Endothelial cell of hepatic sinusoid (primary cell): ENCODE results near the gene TNFSF4.
"Not testable (repeated sequence)": the region's sequence is repeated elsewhere in the genome, so short reads cannot be mapped to it uniquely, and the experiment has no call there.

Source experiments
- in situ Hi-C: cut with HindIII; loops from 2 replicates; pipeline ENCODE4 v1.10.0; 2017; ENCODE audit warnings: low sequenced_read_pairs

The TNFSF4 gene

GRCh38 chr1:173206816-173207568 is at the start of gene TNFSF4:
Gene TNFSF4, minus strand, starts transcription at chr1:173207331. Its CDS starts 155 bp downstream, at chr1:173207176.
- in situ Hi-C loops: no loop called here

- in situ Hi-C loops: no loop called here
Observed at GRCh38 chr1:173255214-173255813, 48.2 kb upstream of the TNFSF4 start.

- in situ Hi-C loops: no loop called here
Observed at GRCh38 chr1:173253046-173253445, 45.9 kb upstream of the TNFSF4 start.

GRCh38 chr1:173249349-173249748 is 42.2 kb upstream of the TNFSF4 start:
- in situ Hi-C loops: no loop called here

DNA sequence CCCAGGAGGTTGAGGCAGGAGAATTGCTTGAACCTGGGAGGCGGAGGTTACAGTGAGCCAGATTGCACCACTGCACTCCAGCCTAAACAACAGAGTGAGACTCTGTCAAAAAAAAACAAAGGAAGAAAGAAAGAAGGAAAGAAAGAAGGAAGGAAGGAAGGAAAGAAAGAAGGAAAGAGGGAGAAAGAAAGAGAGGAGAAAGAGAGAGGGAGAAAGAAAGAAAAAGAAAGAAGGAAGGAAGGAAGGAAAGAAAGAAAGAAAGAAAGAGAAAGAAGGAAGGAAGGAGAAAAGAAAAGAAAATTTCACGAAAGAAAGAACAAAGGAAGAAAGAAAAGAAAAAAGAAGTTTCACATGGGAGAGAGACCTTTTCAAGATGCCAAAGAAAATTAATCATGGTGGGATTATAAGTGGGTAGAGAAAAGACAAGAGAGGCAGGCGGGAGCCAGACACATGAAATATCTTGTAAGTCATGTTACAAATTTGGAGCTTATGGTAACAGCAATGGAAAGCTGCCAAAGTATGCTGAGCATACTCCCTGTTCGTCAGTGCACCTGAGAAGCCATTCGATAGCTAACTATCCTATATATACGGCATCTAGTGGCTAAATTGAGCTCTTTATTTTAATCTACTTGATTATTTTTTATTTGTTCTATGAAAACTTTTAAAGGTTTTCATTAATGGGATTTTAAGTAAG is 41.3 kb upstream of the TNFSF4 start:
- in situ Hi-C loops: no loop called here

DNA sequence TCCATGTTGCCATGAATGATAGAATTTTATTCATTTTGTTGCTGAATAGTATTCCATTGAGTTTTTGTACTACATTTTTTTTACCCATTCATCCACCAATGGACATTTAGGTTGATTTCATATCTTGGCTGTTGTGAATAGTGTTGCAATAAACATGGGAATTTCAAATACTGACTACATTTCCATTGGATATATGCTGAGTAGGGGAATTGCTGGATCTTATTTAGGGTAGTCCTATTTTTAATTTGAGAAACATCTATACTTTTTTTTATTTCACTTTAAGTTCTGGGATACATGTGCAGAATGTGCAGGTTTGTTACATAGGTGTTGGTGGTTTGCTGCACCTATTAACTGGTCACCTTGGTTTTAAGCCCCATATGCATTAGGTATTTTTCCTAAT is 38.8 kb upstream of the TNFSF4 start:
- in situ Hi-C loops: no loop called here

GRCh38 chr1:173243300-173243699 is 36.2 kb upstream of the TNFSF4 start:
- in situ Hi-C loops: no loop called here

GRCh38 chr1:173241528-173242347 is 34.6 kb upstream of the TNFSF4 start:
- in situ Hi-C loops: no loop called here

DNA sequence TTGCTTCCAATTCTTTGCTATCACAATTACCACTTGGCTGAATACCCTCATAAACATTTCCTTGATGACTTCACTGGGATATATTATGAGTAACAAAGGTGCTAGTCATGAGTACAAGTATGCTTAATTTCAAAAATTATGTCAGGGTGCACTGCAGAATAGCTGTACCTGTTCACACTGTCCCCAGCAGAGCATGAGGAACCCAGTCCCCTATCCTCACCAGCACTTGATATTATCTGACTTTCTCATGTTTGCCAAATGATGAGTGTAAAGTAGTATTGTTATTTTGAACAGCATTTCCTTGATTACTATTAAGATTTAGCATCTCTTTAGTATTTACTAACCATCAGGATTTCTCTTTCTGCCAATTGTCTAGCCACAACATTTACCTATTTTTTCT is 33.5 kb upstream of the TNFSF4 start:
- in situ Hi-C loops: no loop called here

GRCh38 chr1:173239058-173239457 is 31.9 kb upstream of the TNFSF4 start:
- in situ Hi-C loops: no loop called here

DNA sequence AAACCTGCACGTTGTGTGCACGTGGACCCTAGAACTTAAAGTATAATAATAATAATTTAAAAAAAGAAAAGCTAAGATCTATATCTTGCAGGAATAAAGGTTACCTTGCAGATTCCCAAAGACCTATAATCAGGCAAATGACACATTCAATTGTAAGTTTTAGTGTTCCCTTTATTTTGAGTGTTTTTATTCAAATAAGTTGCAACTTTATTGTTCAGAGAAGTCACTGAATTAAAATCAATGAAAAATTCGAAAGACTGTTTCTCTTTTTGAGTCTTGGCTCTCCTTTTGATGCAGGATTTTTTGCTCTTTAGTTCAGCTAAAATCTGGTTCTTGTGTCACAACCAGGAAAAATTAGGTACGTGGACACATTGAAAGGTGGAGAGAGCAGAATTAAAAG is 27.8 kb upstream of the TNFSF4 start:
- in situ Hi-C loops: no loop called here

DNA sequence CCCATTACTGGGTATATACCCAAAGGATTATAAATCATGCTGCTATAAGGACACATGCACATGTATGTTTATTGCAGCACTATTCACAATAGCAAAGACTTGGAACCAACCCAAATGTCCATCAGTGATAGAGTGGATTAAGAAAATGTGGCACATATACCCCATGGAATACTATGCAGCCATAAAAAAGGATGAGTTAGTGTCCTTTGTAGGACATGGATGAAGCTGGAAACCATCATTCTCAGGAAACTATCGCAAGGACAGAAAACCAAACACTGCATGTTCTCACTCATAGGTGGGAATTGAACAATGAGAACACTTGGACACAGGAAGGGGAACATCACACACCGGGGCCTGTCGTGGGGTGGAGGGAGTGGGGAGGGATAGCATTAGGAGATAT is 27.3 kb upstream of the TNFSF4 start:
- in situ Hi-C loops: not testable (repeated sequence)

DNA sequence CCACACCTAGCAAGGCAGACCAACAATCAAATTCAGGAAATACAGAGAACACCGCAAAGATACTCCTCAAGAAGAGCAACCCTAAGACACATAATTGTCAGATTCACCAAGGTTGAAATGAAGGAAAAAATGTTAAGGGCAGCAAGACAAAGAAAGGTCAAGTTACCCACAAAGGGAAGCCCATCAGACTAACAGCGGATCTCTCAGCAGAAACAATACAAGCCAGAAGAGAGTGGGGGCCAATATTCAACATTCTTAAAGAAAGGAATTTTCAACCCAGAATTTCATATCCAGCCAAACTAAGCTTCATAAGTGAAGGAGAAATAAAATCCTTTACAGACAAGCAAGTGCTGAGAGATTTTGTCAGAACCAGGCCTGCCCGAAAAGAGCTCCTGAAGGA is 21.9 kb upstream of the TNFSF4 start:
- in situ Hi-C loops: not testable (repeated sequence)

DNA sequence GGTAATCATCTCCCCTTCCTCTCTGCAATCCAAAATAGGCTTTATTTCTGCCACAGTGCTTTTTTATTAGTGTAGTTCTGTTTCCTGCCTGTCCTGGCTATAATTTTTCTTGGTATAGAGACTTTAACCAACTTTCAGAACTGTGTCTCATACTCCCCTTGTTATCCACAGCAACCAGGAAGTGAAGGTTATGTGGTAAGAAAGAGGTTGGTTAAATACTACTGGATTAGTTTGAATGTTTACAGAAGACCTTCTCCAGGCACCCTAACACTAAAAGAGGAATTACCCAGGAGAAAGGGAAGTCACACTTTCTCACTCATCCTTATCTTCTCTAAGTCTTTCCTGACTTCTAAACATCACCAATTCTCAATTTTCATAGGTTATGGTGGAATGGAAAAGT is 17.8 kb upstream of the TNFSF4 start:
- in situ Hi-C loops: no loop called here

DNA sequence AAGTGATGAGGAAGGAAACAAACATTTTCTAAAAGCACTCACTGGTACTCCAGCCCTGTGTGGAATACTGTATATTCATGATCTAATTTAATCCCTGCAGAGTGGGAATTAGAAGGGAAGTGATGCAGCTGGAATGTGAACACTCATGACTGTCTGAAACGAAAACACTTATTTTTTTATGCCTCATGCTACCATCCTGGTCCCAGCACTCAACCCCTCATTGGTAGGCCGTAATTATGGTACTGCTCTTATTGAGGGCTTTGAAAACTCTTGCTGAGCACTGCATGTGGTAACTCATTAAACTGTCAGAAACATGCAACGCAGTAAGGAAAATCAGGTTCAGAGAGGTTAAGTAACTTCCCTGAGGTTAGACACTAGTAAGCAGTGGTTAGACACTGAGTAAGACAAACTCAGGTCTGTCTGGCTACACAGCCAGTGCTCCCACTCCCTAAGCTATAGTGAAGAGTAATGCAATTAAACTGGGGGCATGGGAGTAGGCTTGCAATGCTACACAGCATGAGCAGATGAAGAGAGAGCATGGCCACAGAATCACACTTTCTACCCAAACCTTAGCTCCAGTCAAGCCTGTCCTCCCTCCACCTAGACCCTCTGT is 17.3 kb upstream of the TNFSF4 start:
- in situ Hi-C loops: no loop called here

- in situ Hi-C loops: no loop called here
Observed at GRCh38 chr1:173223031-173223380, 15.9 kb upstream of the TNFSF4 start.

- in situ Hi-C loops: no loop called here
Observed at GRCh38 chr1:173222149-173223030, 15.3 kb upstream of the TNFSF4 start.

DNA sequence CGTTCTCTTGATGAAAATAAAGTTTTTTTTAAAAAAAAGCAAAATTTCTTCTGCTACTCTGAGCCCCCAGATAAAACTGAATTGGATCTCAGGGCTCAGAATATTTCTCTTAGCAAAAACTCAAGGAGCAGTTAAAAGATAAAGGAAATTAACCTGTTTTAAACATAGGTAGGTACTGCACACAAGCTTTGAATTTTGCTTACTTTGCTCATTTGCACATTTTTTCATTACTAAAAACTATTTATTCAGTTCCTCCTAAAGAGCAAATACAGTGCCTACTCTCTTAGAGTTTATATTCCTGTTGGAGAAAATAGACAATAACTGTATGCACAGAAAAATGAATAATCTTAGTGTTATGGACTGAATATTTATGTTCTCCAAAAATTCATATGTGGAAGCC is 13.0 kb upstream of the TNFSF4 start:
- in situ Hi-C loops: no loop called here

DNA sequence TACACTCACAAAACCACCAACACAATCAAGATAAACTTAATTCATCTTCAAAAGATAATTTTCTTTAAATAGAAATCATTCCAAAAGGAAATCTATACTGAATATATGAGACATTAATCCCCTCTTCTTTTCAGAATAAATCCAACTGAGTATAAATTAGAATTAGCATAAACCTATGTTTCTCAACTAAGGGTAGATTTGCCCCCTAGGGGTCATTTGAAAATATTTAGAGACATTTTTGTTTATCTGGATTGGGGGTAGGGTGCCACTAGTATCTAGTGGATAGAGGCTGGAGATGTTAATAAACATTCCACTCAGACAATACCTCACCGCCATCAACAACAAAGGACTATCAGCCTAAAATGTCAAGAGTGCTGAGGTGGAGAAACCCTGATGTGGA is 6.5 kb upstream of the TNFSF4 start:
- in situ Hi-C loops: no loop called here

DNA sequence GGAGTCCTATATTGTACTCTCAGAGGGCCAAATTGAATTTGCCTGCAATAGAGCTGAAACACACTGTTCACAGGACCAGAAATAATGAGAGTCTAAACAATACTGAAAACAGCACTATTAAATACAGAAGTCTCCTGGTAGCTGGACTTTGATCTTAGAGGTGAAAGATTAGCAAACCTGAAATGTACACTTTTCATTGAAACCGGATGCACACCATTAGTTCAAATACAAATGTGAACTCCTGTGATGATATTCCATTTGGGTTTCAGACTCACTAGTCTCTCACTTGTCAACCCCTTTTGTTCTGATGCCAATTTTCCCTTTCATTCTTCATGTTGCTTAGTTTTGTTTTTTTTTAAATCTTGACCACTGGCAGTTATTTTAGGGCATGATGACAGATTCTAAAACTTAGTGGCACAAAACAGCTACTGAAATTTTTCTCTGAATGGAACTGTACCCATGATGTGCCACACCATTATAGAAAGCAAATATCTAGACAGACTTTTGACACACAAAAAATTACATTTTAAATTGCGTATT is 5.9 kb upstream of the TNFSF4 start:
- in situ Hi-C loops: no loop called here
